ENCODE results near the gene C2orf92. TPM values are rescaled to one million over a fixed set of nuclear protein-coding genes. Genes with fewer than 3 reads are reported as not detected.
"Not testable (repeated sequence)": the region's sequence is repeated elsewhere in the genome, so short reads cannot be mapped to it uniquely, and the experiment has no call there.

C2orf92 gene
- total RNA-seq, 1 experiment from 2014 or later = 6.0 TPM

GRCh38 chr2:97708608-97709007 lies 39.1 kb downstream of the C2orf92 start:
- H3K4me3 ChIP-seq (ENCODE audit: low read depth in 2 of 2, low read length in 2 of 2) = no peak overlapping the region
- intact Hi-C loops (cut with micrococcal nuclease; ENCODE audit: unreplicated experiment) = loop anchor here (10.0 kb wide), 1 partner anchor 676 kb away; no protein-coding TSS in a partner anchor
- no peaks in the 10 kb centered on the region for H3K9me3 ChIP-seq (ENCODE audit: control insufficient read depth, insufficient read depth, low read depth, low read length)
- H3K27me3 ChIP-seq (ENCODE audit: control insufficient read depth, insufficient read depth, low read length) = no peaks in the 10 kb centered on the region
- in situ Hi-C loops (cut with HindIII; ENCODE audit: low pct_unique_long_range_greater_than_20kb, low sequenced_read_pairs) = no loop called here
- BruUV-seq (replicated peaks) = no TSS peak
- no peak for DNase-seq (ENCODE audit: low read depth, low spot score)
- POLR2A ChIA-PET = no interaction called here
- no peak for ATAC-seq
- CTCF ChIA-PET = interaction anchor here (0.5 kb wide), 1 partner anchor 18 kb away, joined by 5 read pairs; no protein-coding TSS in a partner anchor
- H3K4me1 ChIP-seq (ENCODE audit: control insufficient read depth, insufficient read depth, low read length) = no peaks in the 10 kb centered on the region
- no peak for TF ChIP-seq CTCF (IDR thresholded peaks at IDR 0.05)
- TF ChIP-seq SIN3A (IDR thresholded peaks at IDR 0.05; ENCODE audit: borderline replicate concordance, insufficient read depth, low read depth, low read length) = no peak
- TF ChIP-seq POLR2AphosphoS5 (IDR thresholded peaks at IDR 0.05; ENCODE audit: low read depth, low read length) = no peak
- no peak for TF ChIP-seq TCF7L2 (IDR thresholded peaks at IDR 0.05; ENCODE audit: low read depth, low read length)
- TF ChIP-seq REST (IDR thresholded peaks at IDR 0.05; ENCODE audit: insufficient read depth in 1 of 2, low read depth in 2 of 2, low read length in 1 of 2) = no peak
- no peaks in the 10 kb centered on the region for H3K36me3 ChIP-seq (ENCODE audit: control insufficient read depth, insufficient read depth, low read length)
- H3K27ac ChIP-seq (ENCODE audit: low read length) = no peak overlapping the region

- Histone ChIP-seq H3K9me3 (ENCODE audit: control insufficient read depth, insufficient read depth, low read depth, low read length) (no peaks in the 10 kb centered on the region), H3K27ac (ENCODE audit: low read length) (no peak overlapping the region), H3K4me1 (ENCODE audit: control insufficient read depth, insufficient read depth, low read length) (no peaks in the 10 kb centered on the region), H3K4me3 (ENCODE audit: low read depth in 2 of 2, low read length in 2 of 2) (no peak overlapping the region), H3K27me3 (ENCODE audit: control insufficient read depth, insufficient read depth, low read length) (no peaks in the 10 kb centered on the region), H3K36me3 (ENCODE audit: control insufficient read depth, insufficient read depth, low read length) (no peaks in the 10 kb centered on the region)
- POLR2A ChIA-PET = no interaction called here
- no peak for DNase-seq (ENCODE audit: low read depth, low spot score)
- ATAC-seq = no peak
- intact Hi-C loops (cut with micrococcal nuclease; ENCODE audit: unreplicated experiment) = no loop called here
- CTCF ChIA-PET = no interaction called here
- TF ChIP-seq TCF7L2 (IDR thresholded peaks at IDR 0.05; ENCODE audit: low read depth, low read length) (no peak), CTCF (IDR thresholded peaks at IDR 0.05) (no peak), REST (IDR thresholded peaks at IDR 0.05; ENCODE audit: insufficient read depth in 1 of 2, low read depth in 2 of 2, low read length in 1 of 2) (no peak), POLR2AphosphoS5 (IDR thresholded peaks at IDR 0.05; ENCODE audit: low read depth, low read length) (no peak), SIN3A (IDR thresholded peaks at IDR 0.05; ENCODE audit: borderline replicate concordance, insufficient read depth, low read depth, low read length) (no peak)
- in situ Hi-C loops (cut with HindIII; ENCODE audit: low pct_unique_long_range_greater_than_20kb, low sequenced_read_pairs) = no loop called here
- no TSS peak for BruUV-seq (replicated peaks)
These were observed 41.8 kb downstream of the C2orf92 start for GRCh38 chr2:97711394-97711711.

GRCh38 chr2:97712175-97712574 lies 42.7 kb downstream of the C2orf92 start:
- DNase-seq (ENCODE audit: low read depth, low spot score); H3K4me3 ChIP-seq (ENCODE audit: low read depth in 2 of 2, low read length in 2 of 2); H3K4me1 ChIP-seq (ENCODE audit: control insufficient read depth, insufficient read depth, low read length); BruUV-seq (replicated peaks); H3K27me3 ChIP-seq (ENCODE audit: control insufficient read depth, insufficient read depth, low read length); H3K36me3 ChIP-seq (ENCODE audit: control insufficient read depth, insufficient read depth, low read length); intact Hi-C loops (cut with micrococcal nuclease; ENCODE audit: unreplicated experiment); H3K9me3 ChIP-seq (ENCODE audit: control insufficient read depth, insufficient read depth, low read depth, low read length); POLR2A ChIA-PET; ATAC-seq; CTCF ChIA-PET; H3K27ac ChIP-seq (ENCODE audit: low read length); in situ Hi-C loops (cut with HindIII; ENCODE audit: low pct_unique_long_range_greater_than_20kb, low sequenced_read_pairs): not testable (repeated sequence)
